Ovary (tissue), 3 donors: ENCODE results near the gene HMGCS1.

ENCODE experiments used
- CTCF ChIP-seq, 3 donors: fragments of 450-650 bp in 2 of 3; fragments of 200-600 bp in 1 of 3; IDR thresholded peaks; one replicate each; pipeline versions ENCODE4 v1.5.1 to v1.8.0; 2016 to 2022; ENCODE audit warnings: antibody characterized with exemption in 3 of 3, mild to moderate bottlenecking in 1 of 3
- EP300 ChIP-seq: sonication (generic); formaldehyde crosslinking; IDR thresholded peaks from one replicate; pipeline ENCODE4 v1.6.1; 2017; ENCODE audit warnings: antibody characterized with exemption
- POLR2A ChIP-seq: fragments of 450-650 bp; IDR thresholded peaks from one replicate; pipeline ENCODE4 v1.6.1; 2017; ENCODE audit warnings: antibody characterized with exemption, mild to moderate bottlenecking, moderate library complexity
- donor health status: DM: no; HTN: no; CAD: no.

GRCh38 chr5:43268188-43268820, 44.9 kb downstream of the HMGCS1 start:
- TF ChIP-seq POLR2A (no peak), CTCF (IDR thresholded peaks at IDR 0.05) (no peak), EP300 (no peak)
